Activated CD4-positive, alpha-beta T cell treated with anti-CD3 and anti-CD28 coated beads, Interleukin-2, amount 50 U/mL, for 48 hours (primary cell): ENCODE data around the gene GPR35.
"Not testable (repeated sequence)": the region's sequence is repeated elsewhere in the genome, so short reads cannot be mapped to it uniquely, and the experiment has no call there.

Source experiments
- DNase-seq, 2 experiments: peaks; one replicate each; pipeline ENCODE4 v3.0.0-alpha.2; 2020

GPR35 gene

DNA sequence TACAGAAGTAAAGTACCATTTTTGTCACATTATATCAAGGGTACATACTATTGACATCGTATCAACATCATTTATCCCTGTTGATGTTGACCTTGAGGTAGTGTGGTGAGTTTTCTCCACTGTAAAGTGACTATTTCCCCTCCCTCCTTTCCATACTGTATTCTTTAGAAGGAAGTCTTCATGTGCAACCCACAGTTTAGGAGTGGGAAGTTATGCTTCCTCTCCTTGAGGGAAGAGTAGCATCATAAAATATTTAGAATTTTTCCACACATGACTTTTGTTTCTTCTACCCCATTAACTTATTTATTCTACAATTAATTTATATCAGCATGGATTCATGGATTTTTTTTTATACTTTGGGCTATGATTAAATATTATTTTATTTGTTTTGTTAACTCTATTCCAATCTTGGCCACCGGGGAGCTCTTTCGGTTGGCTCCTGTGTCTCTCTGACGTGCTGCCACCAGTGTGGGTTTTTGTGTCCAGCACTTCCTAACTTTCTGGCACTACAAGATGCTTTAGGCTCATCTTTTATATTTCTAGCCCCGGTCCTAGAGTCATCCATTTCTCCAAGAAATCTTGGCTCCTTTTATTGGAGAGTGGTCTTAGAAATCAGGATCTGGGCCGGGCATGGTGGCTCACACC, 38.4 kb downstream of the GPR35 start:
- DNase-seq, result no peak

DNA sequence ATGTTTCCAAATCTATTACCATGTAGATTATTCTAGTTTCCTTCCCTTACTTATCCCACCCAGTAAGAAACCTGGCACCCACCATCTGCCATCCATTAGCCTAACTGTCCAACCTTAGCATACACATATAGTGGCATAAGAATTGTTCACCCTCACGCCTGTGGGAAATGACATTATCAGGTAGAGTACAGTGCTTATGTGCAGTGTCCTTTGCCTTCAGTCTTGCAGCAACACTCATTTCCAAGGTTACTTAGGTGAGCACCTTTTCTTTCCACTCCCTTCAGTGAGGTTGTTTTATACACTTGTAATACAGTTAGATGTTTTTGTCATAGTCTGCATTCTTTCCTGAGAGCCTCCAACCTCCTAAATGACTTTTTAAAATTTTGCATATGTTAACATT, 39.3 kb downstream of the GPR35 start:
- no peak for DNase-seq

DNA sequence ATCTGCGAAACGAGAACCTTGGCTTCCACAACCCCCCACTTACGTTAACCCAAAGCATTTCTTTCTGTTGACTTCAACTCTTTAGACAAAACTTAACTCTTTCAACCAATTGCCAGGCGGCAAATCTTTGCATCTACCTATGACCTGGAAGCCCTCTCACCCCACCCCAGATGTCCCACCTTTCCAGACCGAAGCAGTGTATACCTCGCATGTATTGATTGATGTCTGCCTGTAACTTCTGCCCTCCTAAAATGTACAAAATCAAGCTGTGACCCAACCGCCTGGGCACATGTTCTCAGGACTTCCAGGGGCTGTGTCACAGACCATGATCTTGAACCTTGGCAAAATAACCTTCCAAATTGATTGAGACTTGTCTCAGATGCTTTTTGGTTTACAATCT, 45.1 kb downstream of the GPR35 start:
- DNase-seq, result no peak

DNA sequence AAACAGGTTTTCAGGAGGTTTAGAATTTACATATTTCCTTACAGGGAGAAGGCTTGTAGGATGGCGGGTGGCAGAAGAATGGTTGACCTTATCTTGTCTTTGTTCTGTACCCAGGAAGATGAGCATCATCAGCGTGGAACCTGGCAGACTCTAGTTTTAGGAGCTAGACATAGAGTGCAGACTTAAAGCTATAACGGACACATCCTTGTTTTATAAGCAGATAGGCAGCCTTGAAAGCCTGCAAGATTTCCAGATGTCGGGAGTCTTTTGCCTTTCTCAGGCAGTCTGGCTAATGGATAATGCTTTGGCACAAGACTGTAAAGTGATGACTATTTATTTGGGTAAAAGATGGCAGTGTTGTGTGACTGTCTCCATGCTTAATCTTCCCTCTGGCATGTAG, 45.7 kb downstream of the GPR35 start:
- no peak for DNase-seq

DNA sequence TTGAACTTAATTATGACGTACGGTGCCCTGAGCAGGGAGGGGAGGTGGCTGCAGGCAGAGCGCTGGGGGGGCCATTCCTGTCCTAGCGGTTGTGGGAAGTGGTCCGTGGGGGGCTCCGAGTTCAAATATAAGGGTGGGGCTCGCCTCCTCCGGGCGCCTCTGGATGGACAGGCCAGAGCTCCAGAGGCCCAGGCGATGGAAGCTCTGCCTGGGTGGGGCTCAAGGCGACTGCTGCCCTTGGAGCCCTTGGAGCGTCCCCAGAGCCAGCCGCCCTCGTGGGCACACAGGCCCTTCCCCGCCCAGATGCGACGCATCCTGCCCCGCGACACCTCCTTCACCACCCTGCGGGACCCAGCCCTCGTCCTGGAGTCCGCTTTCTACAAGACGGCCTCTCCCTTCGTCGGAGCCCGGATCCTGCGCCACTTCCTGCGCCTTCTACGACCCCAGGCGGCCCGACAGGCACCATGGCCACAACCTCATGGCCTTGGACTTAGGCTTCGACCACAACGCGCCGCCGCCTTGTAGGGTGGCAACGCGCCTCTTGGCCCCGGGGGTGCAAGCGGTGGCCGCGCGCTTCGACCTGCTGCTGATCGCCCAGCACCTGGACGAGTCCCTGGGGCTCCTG, 46.9 kb downstream of the GPR35 start:
- no peak for DNase-seq

DNA sequence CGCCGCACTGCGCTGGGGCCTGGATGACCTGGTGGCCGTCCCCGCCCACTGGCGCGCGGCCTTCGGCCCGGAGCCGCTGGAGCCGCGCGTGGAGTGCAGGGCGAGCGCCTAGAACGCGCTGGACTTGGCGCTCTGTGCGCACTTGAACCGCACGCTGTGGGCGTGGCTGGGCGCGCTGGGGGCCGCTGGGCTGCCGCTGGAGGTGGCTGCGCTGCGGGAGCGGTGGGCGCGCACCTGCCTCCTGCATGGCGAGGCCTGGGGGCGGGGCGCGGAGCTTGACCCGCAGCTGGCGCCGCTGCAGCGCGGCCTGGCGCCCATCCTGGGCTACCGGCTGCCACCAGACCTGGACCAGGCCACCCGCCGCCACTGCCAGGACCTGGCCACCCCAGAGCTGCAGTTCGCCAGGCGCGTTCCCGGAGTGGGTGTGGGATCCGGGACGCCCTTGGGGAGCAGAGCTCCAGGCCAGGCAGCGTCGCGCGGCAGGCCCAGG, 47.5 kb downstream of the GPR35 start:
- no peak for DNase-seq

DNA sequence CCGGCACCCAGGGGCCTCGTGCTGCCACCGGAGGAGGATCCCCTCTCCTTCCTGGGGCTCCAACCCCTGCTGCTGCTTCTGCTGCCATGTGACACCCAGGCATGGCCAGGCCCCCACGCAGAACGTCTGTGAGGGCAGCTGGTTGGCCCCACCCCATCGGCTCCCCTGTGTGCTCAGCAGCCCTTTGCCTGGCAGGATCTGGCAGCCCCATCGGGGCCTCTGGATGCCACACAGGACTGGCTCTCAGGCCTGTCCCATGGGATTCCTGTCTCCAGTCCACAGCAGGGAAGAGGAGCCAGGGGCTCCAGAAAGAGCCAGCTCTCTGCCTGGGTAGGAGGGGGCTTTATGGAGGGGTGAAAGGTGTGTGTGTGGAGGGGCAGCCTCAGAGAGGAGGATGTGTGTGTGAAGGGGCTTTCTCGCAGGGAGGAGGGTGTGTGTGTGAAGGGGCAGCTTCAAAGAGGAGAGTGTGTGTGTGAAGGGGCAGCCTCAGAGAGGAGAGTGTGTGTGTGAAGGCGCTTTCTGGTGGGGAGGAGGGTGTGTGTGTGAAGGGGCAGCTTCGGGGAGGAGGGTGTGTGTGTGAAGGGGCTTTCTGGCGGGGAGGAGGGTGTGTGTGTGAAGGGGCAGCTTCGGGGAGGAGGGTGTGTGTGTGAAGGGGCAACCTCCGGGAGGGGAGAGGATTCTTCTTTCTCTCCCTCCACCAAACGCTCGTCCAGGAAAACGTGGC, 49.3 kb downstream of the GPR35 start:
- DNase-seq, result not testable (repeated sequence)

DNA sequence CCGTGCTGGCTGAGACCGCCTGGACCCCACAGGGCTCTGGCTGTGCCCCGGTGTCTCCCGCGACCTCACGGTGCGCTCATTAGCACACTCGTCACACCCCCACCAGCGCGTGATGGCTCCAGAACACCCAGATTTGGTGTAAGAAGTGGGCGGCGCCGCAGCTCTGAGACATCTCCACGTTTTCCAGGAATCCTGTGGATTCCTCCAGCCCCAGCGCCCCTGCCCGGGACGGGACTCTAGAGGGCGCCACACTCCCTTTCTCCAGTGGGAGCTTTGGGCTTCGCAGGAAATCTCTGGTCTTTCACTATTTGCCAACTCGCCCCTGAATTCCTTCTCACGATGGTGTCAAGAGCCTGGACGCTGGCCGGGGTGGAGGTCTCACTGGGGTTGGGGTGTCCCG, 50.1 kb downstream of the GPR35 start:
- DNase-seq, result not testable (repeated sequence)

DNA sequence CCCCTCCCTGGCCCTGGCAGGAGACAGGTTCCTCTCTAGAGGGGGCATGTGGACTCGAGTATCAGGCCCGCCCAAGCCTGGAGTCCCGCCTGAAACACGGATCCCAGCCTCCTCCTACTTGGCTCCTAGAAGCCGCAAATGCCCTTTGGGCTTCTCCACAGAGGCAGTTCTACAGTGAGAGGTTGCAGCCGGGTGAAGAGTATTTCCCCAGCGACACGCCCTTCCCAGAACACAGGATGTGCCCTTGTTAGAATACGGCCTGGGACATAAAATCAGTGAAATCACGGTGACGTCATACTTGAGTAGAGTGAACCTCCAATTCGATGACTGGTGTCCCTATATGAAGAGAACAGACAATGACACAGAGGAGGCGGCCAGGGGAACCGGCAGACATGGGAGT, 52.8 kb downstream of the GPR35 start:
- not testable (repeated sequence) for DNase-seq

DNA sequence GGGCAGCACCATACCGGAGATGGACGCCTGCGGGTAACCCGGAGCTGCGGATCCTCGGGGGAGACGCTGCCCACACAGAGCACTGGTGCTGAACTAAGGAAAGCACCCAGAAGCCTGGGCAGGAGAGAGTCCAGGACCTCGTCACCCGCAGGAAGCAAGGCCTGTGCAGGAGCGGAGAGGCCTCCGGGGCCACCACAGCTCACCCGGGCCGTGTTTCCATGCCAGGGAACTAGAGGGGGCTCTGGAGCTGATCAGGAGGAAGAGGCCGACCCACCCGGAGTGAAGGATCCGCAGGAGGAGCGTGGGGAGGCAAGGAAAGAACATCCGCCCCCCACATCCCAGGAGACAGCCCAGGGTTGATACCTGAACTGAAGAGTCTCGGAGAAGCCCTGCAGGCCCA, 53.6 kb downstream of the GPR35 start:
- DNase-seq, result not testable (repeated sequence)

DNA sequence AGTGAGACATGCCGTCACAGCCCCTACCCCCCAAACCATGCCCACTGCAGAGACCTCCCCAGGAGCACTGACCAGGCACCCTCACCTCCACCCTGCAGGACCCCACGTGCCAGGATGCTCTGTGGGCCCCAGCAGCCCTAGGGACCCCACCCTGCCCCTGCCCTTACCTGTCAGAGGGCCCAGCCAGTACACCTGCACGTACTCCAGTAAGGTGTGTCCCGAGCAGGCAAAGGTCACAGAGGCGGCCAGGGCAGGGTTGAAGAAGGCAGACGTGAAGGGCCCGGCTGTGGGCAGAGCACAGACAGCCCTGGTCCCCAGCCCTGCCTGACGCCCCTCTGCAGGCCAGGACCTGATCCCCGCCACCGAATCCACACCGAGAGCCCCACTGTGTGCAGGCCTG, 54.9 kb downstream of the GPR35 start:
- not testable (repeated sequence) for DNase-seq
